HEK293 (cell line): ENCODE results near the gene CD48.

ENCODE experiments used
- CTCF ChIP-seq: fragments of 450-650 bp; formaldehyde crosslinking; IDR thresholded peaks from 2 replicates; pipeline ENCODE4 v1.5.1; 2016; ENCODE audit warnings: missing biosample characterization, missing genetic modification characterization
- REST ChIP-seq: fragments of 450-650 bp; formaldehyde crosslinking; IDR thresholded peaks from 2 replicates; pipeline ENCODE4 v1.5.1; 2016; ENCODE audit warnings: missing biosample characterization, missing genetic modification characterization
- ZBTB7A ChIP-seq: fragments of 450-650 bp; formaldehyde crosslinking; IDR thresholded peaks from 2 replicates; pipeline ENCODE4 v1.5.1; 2016; ENCODE audit warnings: low read depth, missing biosample characterization, missing genetic modification characterization
- ZNF530 ChIP-seq: fragments of 450-650 bp; formaldehyde crosslinking; IDR thresholded peaks from 2 replicates; pipeline ENCODE4 v1.5.1; 2016; ENCODE audit warnings: low read depth, missing biosample characterization, missing genetic modification characterization

GRCh38 chr1:160636547-160636946 lies 75.1 kb downstream of the CD48 start:
- TF ChIP-seq REST (tag by site-specific recombination): no peak
- no peak for TF ChIP-seq ZBTB7A (tag by site-specific recombination)
- TF ChIP-seq CTCF (tag by site-specific recombination): no peak
- no peak for TF ChIP-seq ZNF530 (tag by site-specific recombination)
